Heart right ventricle (tissue), 16 donors: Measurements from ENCODE around the gene OVAAL. TPM values are rescaled to one million over a fixed set of nuclear protein-coding genes. Genes with fewer than 3 reads are reported as not detected.

Experiments used
- ATAC-seq, 8 donors: fragments of 200-7000 bp; cut with Tn5 transposase; one replicate each; pipeline ENCODE4 v1.9.1; 2020; ENCODE audit warnings: mild to moderate bottlenecking in 8 of 8, moderate library complexity in 8 of 8, moderate number of reproducible peaks in 1 of 8
- DNase-seq, 2 donors: peaks; one replicate each; pipeline ENCODE4 v3.0.0-alpha.2; 2020
- H3K27ac ChIP-seq, 10 donors: fragments of 200-600 bp; sonication (generic) in 2 of 10; one replicate each; pipeline versions ENCODE4 v1.5.0 to v1.8.0; 2020 to 2022; ENCODE audit warnings: mild to moderate bottlenecking in 3 of 10
- H3K27me3 ChIP-seq, 7 donors: fragments of 200-600 bp; one replicate each; pipeline ENCODE4 v1.8.0; 2021 to 2022; ENCODE audit warnings: mild to moderate bottlenecking in 2 of 7
- H3K36me3 ChIP-seq, 9 donors: fragments of 200-600 bp; sonication (generic) in 1 of 9; one replicate each; pipeline versions ENCODE4 v1.5.0 to v1.8.0; 2020 to 2022; ENCODE audit warnings: mild to moderate bottlenecking in 2 of 9
- H3K4me1 ChIP-seq, 9 donors: fragments of 200-600 bp; sonication (generic) in 1 of 9; one replicate each; pipeline versions ENCODE4 v1.5.0 to v1.8.0; 2020 to 2022; ENCODE audit warnings: mild to moderate bottlenecking in 4 of 9
- H3K4me3 ChIP-seq, 10 donors: fragments of 200-600 bp; sonication (generic) in 2 of 10; one replicate each; pipeline versions ENCODE4 v1.5.0 to v1.8.0; 2020 to 2022; ENCODE audit warnings: mild to moderate bottlenecking in 7 of 10, moderate library complexity in 2 of 10
- H3K9me3 ChIP-seq, 11 donors: fragments of 200-600 bp in 10 of 11; sonication (generic) in 2 of 11; one replicate each; pipeline versions ENCODE4 v1.5.0 to v1.8.0; 2013 to 2022; ENCODE audit warnings: mild to moderate bottlenecking in 2 of 11, control low read depth in 1 of 11, moderate library complexity in 1 of 11
- CTCF ChIP-seq, 9 donors: fragments of 200-600 bp; sonication (generic) in 2 of 9; IDR thresholded peaks; one replicate each; pipeline versions ENCODE4 v1.5.0 to v1.8.0; 2021 to 2022; ENCODE audit warnings: antibody characterized with exemption in 9 of 9, mild to moderate bottlenecking in 5 of 9, moderate library complexity in 1 of 9
- WGBS, 2 donors: extraction: QIAGEN DNeasy Blood & Tissue Kit; methylation state at CpG; one replicate each; pipeline ENCODE4 v1.1.7; 2013; ENCODE audit warnings: inconsistent platforms in 1 of 2; 5-methylcytosine and 5-hydroxymethylcytosine counted together
- intact Hi-C, 10 donors: fragments of 100-400 bp; cut with DNase I; formaldehyde crosslinking; loops; one replicate each; pipeline versions ENCODE4 v1.11.1 to v1.14.2; 2022
- polyA plus RNA-seq, 2 donors: library from polyadenylated mRNA; stranded (reverse); fragments of 200-250 nt; gene quantifications; one replicate each; pipeline ENCODE4 v1.2.3, GENCODE V29; 2013
- total RNA-seq, 10 donors: library from RNA; stranded (reverse); fragmentation: NEBNext Ultra II Directional in 3 of 10; extraction: Animal tissue kit (Norgen Biotek cat#: 25700) in 3 of 10; gene quantifications; one replicate each; pipeline versions ENCODE4 v1.2.1 to v1.2.4, GENCODE V29; 2021 to 2023
- donor health status: Arrhythmogenic right ventricular cardiomyopathy.
- donor health status: ischemic (EF 13 %, LVEDD 7.1; RV severe dilation, severe dysfunction).
- donor health status: healthy with polysubstance abuse.
- donor health status: DM: no; HTN: yes; CAD: no.
- donor health status: DM: no; HTN: no; CAD: no.
- donor health status: ischemic (EF 25% LVEDD 6.9; RV normal size, moderate dysfunction).
- donor health status: ischemic (EF 25% LVEDD 5.7; RV mildly dilated, moderate dysfunction).
- donor health status: healthy.
- donor health status: DM: yes; HTN: yes; CAD: no.
- donor health status: Ischemic cardiomyopathy.
- donor health status: ischemic (EF 35%, LVEDD 5.7; RV mildly dilated, moderate dysfunction).
- donor health status: nonischemic (EF 11% LVEDD 7.7; RV severe dilation, severe dysfunction).
- donor health status: DM: yes; HTN: yes; CAD: no.
- donor health status: PGD.
- donor health status: ischemic (EF 29% LVEDD 5.4; RV normal size, mild dysfunction).
- donor health status: nonischemic (EF 23%, LVEDD 6.1; RV moderate dilation, normal function).

The OVAAL gene
- total and polyA plus RNA-seq, 12 donors: 0.27 to 7.3 (median 2.7) TPM

DNA sequence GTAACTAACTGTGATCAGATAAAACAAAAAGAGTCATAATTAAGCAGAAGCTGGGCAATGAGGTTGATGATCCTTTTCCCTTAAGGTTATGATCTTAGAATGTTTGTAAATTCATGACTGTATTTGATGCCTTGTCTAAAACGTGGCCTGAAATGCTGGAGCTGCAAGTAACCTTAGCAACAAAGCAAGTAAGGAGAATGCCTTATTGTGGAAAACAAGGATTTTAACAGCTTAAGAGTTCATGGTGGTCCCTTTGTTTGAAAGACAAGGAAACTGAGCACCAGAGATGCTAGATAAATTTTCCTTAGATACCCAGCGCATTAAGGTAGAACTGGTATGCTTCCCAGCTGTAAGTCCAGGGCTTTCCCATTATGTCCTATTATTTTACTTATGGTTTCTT lies 47.4 kb downstream of the OVAAL start:
- 78 to 83% methylated on average over 2 of the region's 2 CpGs for WGBS, 2 donors
- no peaks in the 10 kb centered on the region for H3K27me3 ChIP-seq
- intact Hi-C loops: loop anchor here in 2 of 10 donors (5.0 kb wide), 2 partner anchors 39 to 44 kb away; no protein-coding TSS in a partner anchor
- no peak overlapping the region for H3K27ac ChIP-seq
- H3K9me3 ChIP-seq: no peaks in the 10 kb centered on the region
- H3K4me1 ChIP-seq: peaks cover 3 to 48% (median 15%) of the 10 kb centered on the region in 9 donors
- DNase-seq (no peak), ATAC-seq (no peak)
- H3K36me3 ChIP-seq: no peaks in the 10 kb centered on the region
- TF ChIP-seq CTCF (IDR thresholded peaks at IDR 0.05): no peak
- no peak overlapping the region for H3K4me3 ChIP-seq

- DNase-seq: no peak
- no peak overlapping the region for H3K4me3 ChIP-seq
- peak in 4 of 8 donors; percentile 13 to 67 (median 34) for ATAC-seq
- H3K27ac ChIP-seq: peak overlapping the region in 7 of 10 donors; percentile 72 to 86 (median 75)
- H3K36me3 ChIP-seq: no peaks in the 10 kb centered on the region
- peaks cover 0 to 28% (median 19%) of the 10 kb centered on the region in 9 donors for H3K4me1 ChIP-seq
- intact Hi-C loops: loop anchor here in 3 of 10 donors (5.0 to 10.0 kb wide), 3 partner anchors 43 to 65 kb away; no protein-coding TSS in a partner anchor
- no peak for TF ChIP-seq CTCF (IDR thresholded peaks at IDR 0.05)
- no peaks in the 10 kb centered on the region for H3K27me3 ChIP-seq
- H3K9me3 ChIP-seq: no peaks in the 10 kb centered on the region
- 65 to 68% methylated on average over 7 of the region's 7 CpGs for WGBS, 2 donors
Measured at GRCh38 chr1:180609643-180610555, 51.1 kb downstream of the OVAAL start.

- DNase-seq (no peak), ATAC-seq (peak in 4 of 8 donors; percentile 10 to 37 (median 16))
- intact Hi-C loops: loop anchor here in 1 of 10 donors (10.0 kb wide), 1 partner anchor 66 kb away; no protein-coding TSS in a partner anchor
- H3K36me3 ChIP-seq: no peaks in the 10 kb centered on the region
- WGBS, 2 donors: 65 to 70% methylated on average over 3 of the region's 3 CpGs
- no peaks in the 10 kb centered on the region for H3K27me3 ChIP-seq
- TF ChIP-seq CTCF (IDR thresholded peaks at IDR 0.05): no peak
- H3K4me1 ChIP-seq: peaks cover 0 to 31% (median 19%) of the 10 kb centered on the region in 9 donors
- no peak overlapping the region for H3K4me3 ChIP-seq
- no peaks in the 10 kb centered on the region for H3K9me3 ChIP-seq
- H3K27ac ChIP-seq: peak overlapping the region; percentile 38 to 86 (median 75)
Measured at GRCh38 chr1:180610556-180611015, 51.8 kb downstream of the OVAAL start.
